Astrocyte of the cerebellum (primary cell): Measurements from ENCODE around the gene HPGD.

Experiments used
- DNase-seq: peaks from one replicate; pipeline ENCODE4 v3.0.0-alpha.2; 2011; ENCODE audit warnings: low read depth
- H3K4me3 ChIP-seq: 2 replicates; pipeline ENCODE4 v1.5.1; 2011; ENCODE audit warnings: mild to moderate bottlenecking, low read depth, low read length, moderate library complexity
- CTCF ChIP-seq: IDR thresholded peaks from 2 replicates; pipeline ENCODE4 v1.5.1; 2012; ENCODE audit warnings: low read length, low read depth, moderate library complexity, mild to moderate bottlenecking; ENCODE audit errors: missing control alignments
- in situ Hi-C: cut with HindIII; loops from 2 replicates; pipeline ENCODE4 v1.10.0; 2017; ENCODE audit warnings: low sequenced_read_pairs

Gene HPGD

DNA sequence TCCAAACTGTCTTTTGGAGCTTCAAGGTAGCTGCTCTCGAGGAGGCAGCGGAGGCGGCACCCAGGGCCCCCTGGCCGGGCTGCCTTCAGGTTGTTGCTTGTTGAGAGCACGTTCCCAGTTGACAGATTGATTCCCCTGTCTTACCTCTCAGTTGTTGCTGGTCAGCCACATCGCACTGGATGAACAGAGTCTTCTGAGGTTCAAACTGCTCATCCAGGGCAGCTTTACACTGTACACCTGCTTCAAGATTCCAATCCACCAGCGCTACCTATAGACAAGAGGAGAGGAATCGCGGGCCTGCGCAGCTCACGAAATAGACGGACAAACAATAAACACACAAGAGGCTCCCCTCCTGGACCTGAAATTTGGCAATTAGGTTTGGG is 497 bp downstream of the HPGD start:
- in situ Hi-C loops: no loop called here
- no peak for TF ChIP-seq CTCF
- DNase-seq: no peak
- peak overlapping the region; percentile 59 for H3K4me3 ChIP-seq

GRCh38 chr4:174520660-174521059 is 1.6 kb downstream of the HPGD start:
- in situ Hi-C loops: no loop called here
- TF ChIP-seq CTCF: no peak
- no peak overlapping the region for H3K4me3 ChIP-seq
- no peak for DNase-seq

DNA sequence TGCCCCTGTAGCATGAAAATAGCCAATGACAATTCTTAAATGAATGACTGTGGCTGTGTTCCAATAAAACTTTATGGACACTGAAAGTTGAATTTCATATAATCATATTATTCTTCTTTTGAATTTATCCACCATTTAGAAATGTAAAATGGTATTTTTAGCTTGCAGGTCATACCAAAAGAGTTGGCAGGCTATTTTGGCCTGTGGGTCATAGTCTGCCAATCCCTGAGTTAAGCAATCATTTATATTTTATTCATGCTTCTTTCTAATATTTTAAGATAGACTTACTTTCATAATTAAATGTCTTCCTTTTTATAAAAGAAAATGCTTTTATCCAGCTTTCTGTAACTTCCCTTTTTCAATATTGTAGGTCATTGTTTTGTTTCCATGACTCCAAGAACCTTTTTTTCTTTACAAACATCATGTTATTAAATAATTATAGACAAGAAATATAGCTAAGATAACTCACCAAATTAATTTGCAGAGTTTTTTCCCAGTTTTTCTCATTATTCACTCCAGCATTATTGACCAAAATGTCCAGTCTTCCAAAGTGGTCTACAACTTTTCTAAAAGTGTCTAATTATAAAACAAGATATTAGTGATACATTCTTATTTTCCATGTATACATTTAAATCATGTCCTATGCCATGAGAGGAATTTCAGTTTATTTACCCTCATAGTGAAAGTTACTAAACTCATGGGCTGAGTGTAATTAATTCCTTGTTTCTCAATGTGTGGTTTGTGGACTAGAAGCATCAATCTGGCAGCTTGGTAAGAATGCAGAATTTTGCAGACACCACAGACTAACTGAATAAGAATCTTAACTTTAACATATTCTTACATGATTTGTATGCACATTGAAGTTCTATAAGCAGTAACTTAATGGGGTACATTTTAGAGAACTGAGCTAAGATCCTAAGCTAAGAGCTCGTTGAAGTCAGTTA is 4.5 kb downstream of the HPGD start:
- in situ Hi-C loops: no loop called here
- TF ChIP-seq CTCF: no peak
- DNase-seq: no peak
- no peak overlapping the region for H3K4me3 ChIP-seq

DNA sequence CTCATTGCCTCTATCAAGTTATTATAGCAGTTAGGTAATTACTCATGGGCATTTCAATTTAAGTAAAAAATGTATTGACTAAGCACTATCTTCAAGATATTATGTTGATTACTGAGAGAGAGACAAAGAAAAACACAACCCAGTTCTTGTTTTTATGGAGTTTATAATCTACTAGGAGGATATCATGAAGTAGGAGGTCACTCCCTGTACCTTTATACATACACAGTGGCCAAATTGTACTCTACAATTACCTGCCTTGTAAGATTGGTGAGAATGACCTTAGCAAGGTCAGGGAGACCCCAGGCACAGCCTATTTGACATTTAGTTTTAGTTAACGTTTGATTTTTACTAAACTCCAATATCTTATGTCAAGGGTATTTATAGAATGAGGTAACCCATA is 5.5 kb downstream of the HPGD start:
- DNase-seq: no peak
- no peak overlapping the region for H3K4me3 ChIP-seq
- in situ Hi-C loops: no loop called here
- no peak for TF ChIP-seq CTCF

GRCh38 chr4:174516345-174516744 is 5.9 kb downstream of the HPGD start:
- in situ Hi-C loops: no loop called here
- TF ChIP-seq CTCF: no peak
- DNase-seq: no peak
- no peak overlapping the region for H3K4me3 ChIP-seq

- in situ Hi-C loops: no loop called here
- TF ChIP-seq CTCF: no peak
- DNase-seq: no peak
These were observed 9.5 kb downstream of the HPGD start for GRCh38 chr4:174512745-174513144.

More at GRCh38 chr4:174512745-174513144, 9.5 kb downstream of the HPGD start:
- H3K4me3 ChIP-seq: no peak overlapping the region
